Pancreas (tissue), 10 donors: ENCODE results near the gene MSI2. TPM values are rescaled to one million over a fixed set of nuclear protein-coding genes. Genes with fewer than 3 reads are reported as not detected.

ENCODE experiments used
- ATAC-seq, 4 donors: fragments of 200-7000 bp; cut with Tn5 transposase; one replicate each; pipeline versions ENCODE4 v1.8.0 to v1.9.1; 2020; ENCODE audit warnings: mild to moderate bottlenecking in 4 of 4, moderate library complexity in 4 of 4
- DNase-seq, 6 donors: peaks; one replicate each; pipeline ENCODE4 v3.0.0-alpha.2; 2020
- FAIRE-seq: peaks from 2 replicates; lab custom pipeline; 2012; peaks lifted over from hg19 to GRCh38; lab: Jason Lieb, UNC
- H3K27ac ChIP-seq, 4 donors: fragments of 200-600 bp; sonication (generic); 1 replicate in 3 of 4; 2 replicates in 1 of 4; pipeline versions ENCODE4 v1.5.0 to v1.8.0; 2020
- H3K27me3 ChIP-seq, 4 donors: fragments of 200-600 bp; one replicate each; pipeline ENCODE4 v1.8.0; 2021
- H3K36me3 ChIP-seq, 3 donors: fragments of 200-600 bp; sonication (generic) in 1 of 3; one replicate each; pipeline versions ENCODE4 v1.5.0 to v1.8.0; 2020 to 2021
- H3K4me1 ChIP-seq, 3 donors: fragments of 200-600 bp; one replicate each; pipeline ENCODE4 v1.8.0; 2021
- H3K4me3 ChIP-seq, 4 donors: fragments of 200-600 bp; sonication (generic) in 2 of 4; one replicate each; pipeline versions ENCODE4 v1.5.0 to v1.8.0; 2020 to 2021
- H3K9me3 ChIP-seq, 4 donors: fragments of 200-600 bp; one replicate each; pipeline ENCODE4 v1.8.0; 2021
- CTCF ChIP-seq, 4 donors: fragments of 200-600 bp; sonication (generic) in 3 of 4; IDR thresholded peaks; one replicate each; pipeline versions ENCODE4 v1.5.0 to v1.8.0; 2021; ENCODE audit warnings: antibody characterized with exemption in 4 of 4
- WGBS, 2 donors: extraction: QIAGEN DNeasy Blood & Tissue Kit; methylation state at CpG; one replicate each; pipeline ENCODE4 v1.1.7; 2013; 5-methylcytosine and 5-hydroxymethylcytosine counted together
- intact Hi-C, 3 donors: fragments of 100-400 bp; cut with DNase I; formaldehyde crosslinking; loops; one replicate each; pipeline versions ENCODE4 v1.11.1 to v1.14.2; 2022
- polyA plus RNA-seq, 2 donors: library from polyadenylated mRNA; stranded (reverse); fragments of 200-250 nt; gene quantifications; one replicate each; pipeline ENCODE4 v1.2.3, GENCODE V29; 2013
- total RNA-seq, 6 donors: library from RNA; stranded (reverse); fragmentation: NEBNext Ultra II Directional in 4 of 6; extraction: Animal tissue kit (Norgen Biotek cat#: 25700) in 4 of 6; gene quantifications; one replicate each; pipeline versions ENCODE4 v1.2.1 to v1.2.4, GENCODE V29; 2021 to 2023
- donor health status: healthy with polysubstance abuse.
- donor health status: DM: no; HTN: no; CAD: no; lungs with moderate emphysema.
- donor health status: DM: no; HTN: no; CAD: no.
- donor health status: control.
- donor health status: control.
- donor health status: Bipolar disorder and iron deficiency.
- donor health status: DM: yes; HTN: yes; CAD: no.
- donor health status: DM: no; HTN: no; CAD: no.
- donor health status: DM: no; HTN: no; CAD: no.
- donor health status: DM: yes; HTN: yes; CAD: no.

MSI2 gene
- total and polyA plus RNA-seq, 8 donors: 10.4 to 48.9 (median 30.1) TPM

- H3K27me3 ChIP-seq: no peaks in the 10 kb centered on the region
- no peaks in the 10 kb centered on the region for H3K9me3 ChIP-seq
- no peak for ATAC-seq
- intact Hi-C loops: no loop called here
- no peaks in the 10 kb centered on the region for H3K4me1 ChIP-seq
- DNase-seq: no peak
- no peaks in the 10 kb centered on the region for H3K36me3 ChIP-seq
- TF ChIP-seq CTCF (IDR thresholded peaks at IDR 0.05): no peak
- no peak for FAIRE-seq
- no peak overlapping the region for H3K27ac ChIP-seq
- H3K4me3 ChIP-seq: no peak overlapping the region
- 79 to 84% methylated on average over 7 of the region's 7 CpGs for WGBS, 2 donors
These were observed 53.2 kb downstream of the MSI2 start for GRCh38 chr17:57309479-57309878.

- FAIRE-seq: no peak
- Histone ChIP-seq H3K9me3 (no peaks in the 10 kb centered on the region), H3K27ac (no peak overlapping the region), H3K4me1 (no peaks in the 10 kb centered on the region), H3K4me3 (no peak overlapping the region), H3K27me3 (no peaks in the 10 kb centered on the region), H3K36me3 (no peaks in the 10 kb centered on the region)
- no peak for TF ChIP-seq CTCF (IDR thresholded peaks at IDR 0.05)
- DNase-seq: peak in 1 of 6 donors; percentile 33
- intact Hi-C loops: no loop called here
- 79 to 83% methylated on average over 10 of the region's 10 CpGs for WGBS, 2 donors
- no peak for ATAC-seq
These were observed 55.2 kb downstream of the MSI2 start for GRCh38 chr17:57311281-57312216.

GRCh38 chr17:57312242-57312641, 55.9 kb downstream of the MSI2 start:
- ATAC-seq (no peak), FAIRE-seq (no peak), DNase-seq (no peak)
- Histone ChIP-seq H3K4me3 (no peak overlapping the region), H3K36me3 (no peaks in the 10 kb centered on the region), H3K9me3 (no peaks in the 10 kb centered on the region), H3K27me3 (no peaks in the 10 kb centered on the region), H3K4me1 (no peaks in the 10 kb centered on the region), H3K27ac (no peak overlapping the region)
- 57 to 60% methylated on average over 2 of the region's 2 CpGs for WGBS, 2 donors
- TF ChIP-seq CTCF (IDR thresholded peaks at IDR 0.05): no peak
- intact Hi-C loops: no loop called here

- ATAC-seq (no peak), DNase-seq (no peak), FAIRE-seq (no peak)
- Histone ChIP-seq H3K36me3 (no peaks in the 10 kb centered on the region), H3K27ac (no peak overlapping the region), H3K4me1 (no peaks in the 10 kb centered on the region), H3K4me3 (no peak overlapping the region), H3K9me3 (no peaks in the 10 kb centered on the region), H3K27me3 (no peaks in the 10 kb centered on the region)
- 88 to 95% methylated on average over 12 of the region's 12 CpGs for WGBS, 2 donors
- TF ChIP-seq CTCF (IDR thresholded peaks at IDR 0.05): no peak
- intact Hi-C loops: no loop called here
These were observed 56.9 kb downstream of the MSI2 start for GRCh38 chr17:57313097-57313835.
